Embryonic facial prominence (tissue), 1 donor: ENCODE measurements around the gene NOC2L.
A peak's percentile ranks its signal among the peaks of the same experiment; 100 is the strongest.

Experiments
- DNase-seq: peaks from one replicate; pipeline ENCODE4 v3.0.0-alpha.2; 2016; ENCODE audit errors: extremely low spot score

Gene NOC2L

GRCh38 chr1:942864-943533 is 16.1 kb downstream of the NOC2L start:
- no peak for DNase-seq

- DNase-seq, result no peak
Observed at GRCh38 chr1:942411-942821, 16.6 kb downstream of the NOC2L start.

GRCh38 chr1:941588-942383 is 17.3 kb downstream of the NOC2L start:
- peak; percentile 45 for DNase-seq

- DNase-seq, result no peak
Observed at GRCh38 chr1:941015-941587, 18.0 kb downstream of the NOC2L start.

GRCh38 chr1:940107-941014 is 18.7 kb downstream of the NOC2L start:
- DNase-seq, result peak; percentile 56

- no peak for DNase-seq
Observed at GRCh38 chr1:939511-940106, 19.4 kb downstream of the NOC2L start.

- DNase-seq, result no peak
Observed at GRCh38 chr1:938711-939489, 20.2 kb downstream of the NOC2L start.

- no peak for DNase-seq
Observed at GRCh38 chr1:938088-938683, 20.9 kb downstream of the NOC2L start.

- DNase-seq, result no peak
Observed at GRCh38 chr1:937521-937920, 21.5 kb downstream of the NOC2L start.

- no peak for DNase-seq
Observed at GRCh38 chr1:936348-937264, 22.4 kb downstream of the NOC2L start.

GRCh38 chr1:935751-936231 is 23.3 kb downstream of the NOC2L start:
- no peak for DNase-seq

- DNase-seq, result no peak
Observed at GRCh38 chr1:934991-935750, 23.9 kb downstream of the NOC2L start.

- no peak for DNase-seq
Observed at GRCh38 chr1:933603-933940, 25.5 kb downstream of the NOC2L start.

- DNase-seq, result no peak
Observed at GRCh38 chr1:932776-933602, 26.1 kb downstream of the NOC2L start.

GRCh38 chr1:932173-932510 is 26.9 kb downstream of the NOC2L start:
- no peak for DNase-seq

GRCh38 chr1:931380-932172 is 27.5 kb downstream of the NOC2L start:
- DNase-seq, result no peak

- no peak for DNase-seq
Observed at GRCh38 chr1:930633-931138, 28.4 kb downstream of the NOC2L start.
